Measurements from ENCODE around the gene LRRFIP1. TPM values are rescaled to one million over a fixed set of nuclear protein-coding genes. Genes with fewer than 3 reads are reported as not detected.

The LRRFIP1 gene
- total RNA-seq, 1 experiment from 2014 or later: 21.5 TPM

- no peak for DNase-seq (ENCODE audit: low spot score)
These were observed 11.9 kb downstream of the LRRFIP1 start for GRCh38 chr2:237639052-237639835.

- DNase-seq (ENCODE audit: low spot score): no peak
These were observed 12.4 kb downstream of the LRRFIP1 start for GRCh38 chr2:237639836-237640220.

DNA sequence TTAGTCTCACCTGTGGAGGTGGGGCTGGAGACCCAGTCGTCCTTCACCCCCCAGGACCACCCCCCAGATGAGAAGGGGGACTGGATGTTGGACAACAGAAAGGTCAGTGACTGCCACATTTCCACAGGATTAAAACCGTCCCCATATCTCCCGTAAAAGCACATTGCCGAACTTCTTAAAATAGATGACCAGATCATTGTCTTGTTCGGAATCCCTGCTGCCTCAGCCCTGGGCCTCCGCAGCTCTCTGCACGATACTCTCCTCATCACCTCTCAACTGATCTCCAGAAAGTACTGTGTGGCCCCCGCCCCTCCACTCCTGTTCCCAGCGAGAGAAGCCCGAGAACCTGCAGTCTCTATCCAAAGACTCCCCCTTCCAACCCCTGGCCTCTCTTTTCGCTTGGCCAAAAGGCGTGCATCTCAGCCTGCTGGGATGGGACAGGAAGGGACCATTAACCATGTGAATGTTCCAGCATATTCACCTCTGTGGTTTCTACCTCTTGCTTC lies 13.2 kb downstream of the LRRFIP1 start:
- DNase-seq (ENCODE audit: low spot score): no peak

DNA sequence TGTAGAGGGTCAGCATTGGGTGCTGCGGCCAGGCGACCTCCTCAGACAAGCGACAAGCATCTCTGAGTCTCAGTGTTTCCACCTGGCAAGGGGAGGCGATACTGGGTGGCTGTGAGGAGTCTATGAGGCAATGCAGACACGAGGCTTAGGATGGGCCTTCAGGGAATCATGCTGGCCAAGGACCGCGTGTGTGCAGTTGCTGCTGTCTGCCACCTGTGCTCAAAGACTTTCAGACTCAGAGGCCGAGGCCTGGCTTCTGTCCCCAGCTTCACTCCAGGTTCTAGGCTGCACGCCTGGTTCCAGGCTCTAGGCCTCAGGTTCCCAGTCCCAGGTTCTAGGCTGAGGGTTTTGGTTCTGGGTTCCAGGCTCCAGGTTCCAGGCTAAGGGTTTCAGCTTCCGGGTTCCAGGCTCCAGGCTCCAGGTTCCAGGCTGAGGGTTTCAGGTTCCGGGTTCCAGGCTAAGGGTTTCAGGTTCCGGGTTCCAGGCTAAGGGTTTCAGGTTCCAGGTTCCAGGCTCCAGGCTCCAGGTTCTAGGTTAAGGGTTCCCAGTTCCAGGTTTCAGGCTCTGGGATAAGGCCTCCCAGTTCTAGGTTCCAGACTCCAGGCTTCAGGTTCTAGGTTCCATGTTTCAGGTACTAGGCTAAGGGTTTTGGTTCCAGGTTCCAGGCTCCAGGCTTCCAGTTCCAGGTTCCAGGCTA lies 14.8 kb downstream of the LRRFIP1 start:
- no peak for DNase-seq (ENCODE audit: low spot score)

DNA sequence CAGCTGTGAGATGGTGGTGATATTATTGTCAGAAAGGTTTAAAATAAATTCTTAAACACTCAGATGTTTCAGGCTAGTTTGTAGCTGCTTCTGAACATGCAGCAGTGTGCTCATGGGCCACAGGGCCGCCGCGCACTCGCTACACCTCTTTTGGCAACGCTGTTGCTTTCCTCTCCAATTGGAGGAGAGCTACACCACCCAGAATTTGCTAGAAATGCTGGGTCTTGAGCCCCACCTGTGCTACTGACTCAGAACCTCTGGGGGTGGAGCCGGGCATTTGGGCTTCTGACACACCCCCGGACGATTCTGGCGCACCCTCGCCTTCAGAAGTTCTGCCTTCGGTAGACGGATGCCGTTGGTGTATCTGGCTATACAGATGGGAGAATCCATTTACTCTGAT lies 15.7 kb downstream of the LRRFIP1 start:
- DNase-seq (ENCODE audit: low spot score): no peak

- DNase-seq (ENCODE audit: low spot score): no peak
These were observed 16.4 kb downstream of the LRRFIP1 start for GRCh38 chr2:237643582-237644380.

GRCh38 chr2:237644381-237644703 lies 17.0 kb downstream of the LRRFIP1 start:
- DNase-seq (ENCODE audit: low spot score): no peak

GRCh38 chr2:237645261-237645660 lies 17.9 kb downstream of the LRRFIP1 start:
- DNase-seq (ENCODE audit: low spot score): no peak

DNA sequence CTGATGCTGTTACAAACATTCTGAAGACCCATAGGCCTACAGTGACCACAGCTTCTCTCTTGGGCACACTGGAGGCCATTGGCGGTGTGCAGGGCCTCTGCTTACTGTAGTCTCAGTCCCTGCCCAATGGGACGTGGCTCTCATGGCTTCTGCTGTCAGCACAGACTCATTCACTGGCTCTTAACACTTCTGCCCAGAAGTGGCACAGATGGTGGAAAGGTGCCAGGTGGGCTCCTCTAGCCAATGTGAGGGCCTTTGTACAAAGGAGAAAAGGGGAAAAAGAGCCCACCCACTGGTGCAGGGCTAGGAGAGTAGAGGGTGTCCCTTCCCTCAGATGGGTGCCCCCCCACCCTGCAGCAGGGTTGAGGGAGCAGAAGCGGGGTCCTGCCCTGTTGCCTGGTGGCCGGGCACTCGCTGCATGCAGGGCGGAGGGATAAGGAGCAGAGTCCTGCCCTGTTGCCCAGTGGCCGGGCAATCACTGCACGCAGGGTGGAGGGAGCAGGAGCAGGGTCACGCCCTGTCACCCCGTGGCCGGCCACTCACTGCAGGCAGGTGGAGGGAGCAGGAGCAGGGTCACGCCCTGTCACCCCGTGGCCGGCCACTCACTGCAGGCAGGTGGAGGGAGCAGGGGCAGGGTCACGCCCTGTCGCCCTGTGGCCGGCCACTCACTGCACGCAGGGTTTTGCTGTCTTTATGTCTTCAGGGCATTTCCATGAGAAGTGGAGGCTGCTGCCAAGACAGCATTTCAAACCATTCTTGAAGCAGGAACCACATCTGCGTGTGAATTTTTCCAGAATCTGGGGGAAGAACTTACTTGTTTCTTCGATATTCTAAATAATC lies 20.0 kb downstream of the LRRFIP1 start:
- no peak for DNase-seq (ENCODE audit: low spot score)

GRCh38 chr2:237648016-237648381 lies 20.6 kb downstream of the LRRFIP1 start:
- no peak for DNase-seq (ENCODE audit: low spot score)

GRCh38 chr2:237649541-237650454 lies 22.4 kb downstream of the LRRFIP1 start:
- no peak for DNase-seq (ENCODE audit: low spot score)

GRCh38 chr2:237650455-237650850 lies 23.1 kb downstream of the LRRFIP1 start:
- no peak for DNase-seq (ENCODE audit: low spot score)

GRCh38 chr2:237651761-237652160 lies 24.4 kb downstream of the LRRFIP1 start:
- DNase-seq (ENCODE audit: low spot score): no peak

- no peak for DNase-seq (ENCODE audit: low spot score)
These were observed 24.8 kb downstream of the LRRFIP1 start for GRCh38 chr2:237652181-237652580.

GRCh38 chr2:237652854-237653253 lies 25.5 kb downstream of the LRRFIP1 start:
- no peak for DNase-seq (ENCODE audit: low spot score)

GRCh38 chr2:237653776-237654558 lies 26.6 kb downstream of the LRRFIP1 start:
- no peak for DNase-seq (ENCODE audit: low spot score)

GRCh38 chr2:237657063-237657462 lies 29.7 kb downstream of the LRRFIP1 start:
- DNase-seq (ENCODE audit: low spot score): no peak

- DNase-seq (ENCODE audit: low spot score): no peak
These were observed 33.1 kb downstream of the LRRFIP1 start for GRCh38 chr2:237660381-237660900.

- DNase-seq (ENCODE audit: low spot score): no peak
These were observed 33.9 kb downstream of the LRRFIP1 start for GRCh38 chr2:237661270-237661669.
